GM18498 (cell line): ENCODE results near the gene MAD2L2.

Experiments used
- ATAC-seq: cut with Tn5 transposase; IDR thresholded peaks from one replicate; pipeline ENCODE4 v1.9.1; 2021; ENCODE audit warnings: mild to moderate bottlenecking, moderate library complexity; ENCODE audit not compliant: unreplicated experiment

The MAD2L2 gene

DNA sequence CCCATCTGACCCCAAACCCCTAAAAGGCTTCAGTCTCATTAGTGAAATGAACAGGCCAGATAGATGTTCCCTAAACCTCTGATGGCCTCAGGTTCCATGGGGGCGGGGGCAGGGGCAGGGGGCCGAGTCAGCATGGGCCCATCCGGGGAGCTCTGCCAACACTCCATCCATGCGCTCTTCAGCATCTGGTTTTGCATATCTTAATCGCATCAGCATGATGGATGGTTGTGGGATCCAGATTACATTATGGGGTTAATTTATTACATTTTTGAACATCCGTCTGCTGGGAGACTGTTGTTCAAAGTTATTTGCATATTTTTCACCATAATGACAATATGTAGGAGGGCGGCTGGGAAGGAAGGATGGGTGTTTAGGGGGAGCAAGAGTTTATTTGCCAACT, 3.1 kb upstream of the MAD2L2 start:
- ATAC-seq: no peak

DNA sequence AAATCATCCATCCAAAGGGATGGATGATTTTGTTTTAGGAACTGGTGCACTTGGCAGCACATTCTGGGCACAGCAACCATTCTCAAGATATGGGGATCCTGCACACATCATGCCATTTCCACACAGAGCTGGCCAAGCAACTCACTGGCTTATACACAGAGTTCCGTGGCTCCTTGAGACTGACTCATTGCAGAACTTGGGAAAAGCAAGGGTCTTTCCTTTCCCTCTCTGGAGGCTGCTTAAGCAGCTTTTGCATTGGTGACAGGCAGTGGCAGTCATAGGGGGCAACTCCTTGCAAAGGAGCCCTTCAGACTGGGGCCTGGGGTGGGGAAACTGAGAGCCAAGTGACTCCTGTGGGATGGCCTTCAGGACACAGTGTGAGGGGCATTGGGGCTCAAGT, 1.9 kb upstream of the MAD2L2 start:
- ATAC-seq: no peak

DNA sequence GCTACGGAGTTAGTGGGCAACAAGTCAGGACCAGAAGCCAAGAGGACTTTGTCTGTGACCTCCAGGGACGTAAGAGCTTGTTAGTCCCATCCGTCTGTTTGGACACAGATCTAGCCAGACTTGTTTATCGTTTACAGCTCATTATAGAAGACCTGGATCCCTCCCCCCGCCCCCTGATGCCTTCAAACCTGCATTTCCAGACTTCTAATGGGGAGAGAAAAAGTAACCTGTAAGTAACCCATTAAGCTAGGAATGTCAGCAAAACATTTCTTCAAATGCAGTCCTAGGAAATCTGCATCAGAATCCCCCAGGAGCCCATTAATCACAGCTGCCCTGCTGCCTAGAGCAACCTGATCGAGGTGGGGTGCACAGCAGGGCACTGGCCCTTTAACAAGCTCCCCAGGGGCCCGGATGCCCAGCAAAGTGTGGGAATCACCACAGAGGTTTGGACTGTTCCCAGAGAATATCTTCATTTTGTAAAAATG, 1.4 kb upstream of the MAD2L2 start:
- no peak for ATAC-seq

DNA sequence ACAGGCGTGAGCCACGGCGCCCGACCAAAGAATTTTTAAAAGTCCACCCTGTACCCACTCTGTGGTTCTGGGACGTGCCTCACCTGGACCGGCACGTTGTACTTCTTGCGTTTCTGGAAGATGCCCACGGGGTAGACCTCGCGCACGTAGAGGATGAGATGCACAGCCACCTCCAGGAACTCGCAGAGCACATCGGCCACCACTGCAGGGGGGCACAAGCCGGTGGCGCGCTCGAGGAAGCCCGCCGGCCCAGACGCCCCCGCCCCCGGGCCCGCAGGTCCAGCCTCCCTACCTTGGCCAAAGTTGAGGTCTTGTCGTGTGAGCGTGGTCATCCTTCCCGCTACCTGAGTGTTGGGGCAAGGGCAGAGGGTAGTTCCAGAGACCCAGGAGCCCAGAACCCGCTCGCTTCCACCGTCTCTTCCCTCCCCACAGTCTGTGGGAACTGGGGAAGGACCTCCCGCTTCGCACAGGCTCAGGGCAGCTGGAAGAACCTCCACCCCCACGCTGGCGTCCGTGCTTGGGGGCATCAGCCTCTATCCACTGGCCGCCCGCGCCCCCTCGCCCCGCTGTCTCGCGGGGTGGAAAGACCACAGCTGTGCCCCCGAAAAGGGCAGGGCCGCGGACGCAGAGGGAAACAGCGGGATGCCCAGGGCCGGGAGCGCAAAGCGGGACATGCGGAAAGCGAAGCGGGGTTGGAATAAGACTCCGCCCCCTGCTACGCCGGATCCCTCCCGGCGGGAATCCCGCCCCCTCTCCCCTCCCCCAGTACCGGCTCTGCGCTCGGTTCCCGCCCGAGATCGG, 478 bp downstream of the MAD2L2 start:
- peak; percentile 26 for ATAC-seq

DNA sequence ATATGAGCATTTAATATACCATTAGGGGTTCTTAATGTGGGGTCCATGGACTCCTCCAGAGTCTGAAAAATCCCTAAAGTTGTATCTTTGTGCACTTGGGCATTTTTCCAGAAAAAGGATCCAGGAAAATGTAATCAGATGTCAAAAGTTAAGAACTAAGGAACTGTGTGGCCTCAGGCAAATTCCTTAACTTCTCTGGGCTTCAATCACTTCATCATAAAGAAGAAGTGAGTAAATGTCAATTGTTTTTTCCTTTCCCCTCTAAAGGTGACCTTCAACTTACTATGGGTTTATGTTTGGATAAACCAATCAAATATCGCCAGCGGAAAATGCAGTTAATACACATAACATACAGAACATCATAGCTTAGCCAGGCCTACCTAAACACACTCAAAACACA, 2.5 kb downstream of the MAD2L2 start:
- ATAC-seq: no peak

DNA sequence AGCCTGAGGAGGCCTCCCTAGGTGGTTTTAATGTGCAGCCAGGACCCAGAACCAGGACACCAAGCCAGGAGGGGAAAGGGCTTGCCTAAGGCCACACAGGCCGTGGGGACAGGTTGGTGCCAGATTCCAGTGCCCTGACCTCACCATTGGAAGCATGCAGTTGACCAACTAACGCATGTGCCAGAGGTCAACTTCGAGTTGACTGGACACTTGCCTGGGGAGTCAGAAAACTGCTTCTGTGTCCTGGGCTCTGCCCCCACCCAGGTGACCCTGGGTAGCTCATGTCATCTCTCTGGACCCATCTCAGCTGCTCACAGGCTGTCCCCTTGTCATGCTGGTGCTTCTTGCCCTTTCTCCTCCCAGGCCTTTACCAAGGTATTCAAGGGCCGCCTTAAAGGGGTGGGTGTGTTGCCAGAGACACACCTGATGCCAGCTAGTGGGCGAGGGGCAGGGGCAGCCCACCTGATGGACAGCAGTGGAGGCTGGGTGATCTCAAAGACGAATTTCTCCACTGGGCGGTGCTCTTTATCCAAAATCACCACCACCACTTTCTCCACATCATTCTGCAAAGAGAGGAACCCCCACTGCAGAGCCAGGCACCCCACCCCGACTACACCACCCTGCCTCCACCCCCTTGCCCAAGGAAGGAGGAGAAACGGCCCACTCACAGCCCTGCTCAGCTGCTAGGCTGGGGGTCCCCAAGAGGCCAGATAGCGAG, 4.4 kb downstream of the MAD2L2 start:
- ATAC-seq: no peak

DNA sequence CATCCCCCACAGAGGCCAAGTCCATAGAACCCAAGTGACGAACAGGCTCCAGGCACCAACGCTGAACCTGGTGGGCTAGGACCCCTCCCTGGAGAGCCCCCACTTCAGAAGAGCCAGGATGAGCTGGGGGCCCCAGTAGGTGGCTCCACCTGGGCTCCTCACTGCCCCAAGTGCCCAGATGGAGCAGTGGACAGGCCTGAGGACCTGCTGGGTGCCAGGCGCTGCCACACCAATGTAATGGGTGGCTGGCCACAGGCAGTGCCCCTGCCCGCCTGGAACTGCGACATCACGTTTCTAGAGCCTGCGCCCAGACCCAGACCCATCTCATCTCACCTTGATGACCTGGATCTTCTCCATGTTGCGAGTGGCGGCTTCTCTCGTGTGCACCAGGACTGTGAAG, 5.6 kb downstream of the MAD2L2 start:
- ATAC-seq: no peak

DNA sequence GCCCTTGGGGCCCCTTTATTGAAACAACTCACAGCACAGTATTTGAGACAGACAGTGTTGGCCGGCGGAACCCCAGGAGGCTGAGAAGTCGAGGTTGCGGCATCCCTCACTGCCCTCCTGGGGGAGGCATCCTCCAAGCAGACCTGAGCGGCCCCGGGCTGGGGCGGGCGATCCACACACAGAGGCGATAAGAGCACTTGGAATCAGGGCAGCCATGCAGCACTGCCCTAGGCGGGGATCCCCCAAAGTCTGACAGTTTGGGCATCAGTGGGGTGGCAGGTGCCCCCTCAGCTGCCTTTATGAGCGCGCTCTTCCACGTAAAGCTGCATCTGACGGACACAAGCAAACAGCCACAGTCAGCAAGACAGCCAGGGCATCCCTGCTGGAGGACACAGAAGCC, 6.5 kb downstream of the MAD2L2 start:
- ATAC-seq: no peak

DNA sequence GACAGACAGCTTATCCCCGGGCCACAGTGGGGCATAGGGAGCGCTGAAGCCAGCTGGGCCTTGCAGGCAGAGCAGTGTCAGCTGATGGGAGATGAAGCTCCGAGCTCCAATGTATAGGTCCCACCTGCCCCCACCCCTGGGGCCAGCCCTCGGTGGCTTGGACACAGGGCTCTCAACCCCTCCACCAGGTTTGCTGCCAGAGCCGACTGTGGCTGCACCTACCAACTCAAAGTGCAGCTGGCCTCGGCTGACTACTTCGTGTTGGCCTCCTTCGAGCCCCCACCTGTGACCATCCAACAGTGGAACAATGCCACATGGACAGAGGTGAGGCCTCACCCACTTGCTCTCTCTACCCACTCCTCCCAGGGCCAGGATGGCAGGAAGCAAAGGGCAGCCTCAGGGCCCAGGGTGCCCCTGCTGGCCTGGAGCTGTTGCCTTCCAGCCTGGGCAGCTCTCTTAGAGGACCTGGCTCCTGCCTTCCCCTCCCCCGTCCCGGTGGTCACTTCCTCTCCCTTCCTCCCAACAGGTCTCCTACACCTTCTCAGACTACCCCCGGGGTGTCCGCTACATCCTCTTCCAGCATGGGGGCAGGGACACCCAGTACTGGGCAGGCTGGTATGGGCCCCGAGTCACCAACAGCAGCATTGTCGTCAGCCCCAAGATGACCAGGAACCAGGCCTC, 7.7 kb downstream of the MAD2L2 start:
- no peak for ATAC-seq

DNA sequence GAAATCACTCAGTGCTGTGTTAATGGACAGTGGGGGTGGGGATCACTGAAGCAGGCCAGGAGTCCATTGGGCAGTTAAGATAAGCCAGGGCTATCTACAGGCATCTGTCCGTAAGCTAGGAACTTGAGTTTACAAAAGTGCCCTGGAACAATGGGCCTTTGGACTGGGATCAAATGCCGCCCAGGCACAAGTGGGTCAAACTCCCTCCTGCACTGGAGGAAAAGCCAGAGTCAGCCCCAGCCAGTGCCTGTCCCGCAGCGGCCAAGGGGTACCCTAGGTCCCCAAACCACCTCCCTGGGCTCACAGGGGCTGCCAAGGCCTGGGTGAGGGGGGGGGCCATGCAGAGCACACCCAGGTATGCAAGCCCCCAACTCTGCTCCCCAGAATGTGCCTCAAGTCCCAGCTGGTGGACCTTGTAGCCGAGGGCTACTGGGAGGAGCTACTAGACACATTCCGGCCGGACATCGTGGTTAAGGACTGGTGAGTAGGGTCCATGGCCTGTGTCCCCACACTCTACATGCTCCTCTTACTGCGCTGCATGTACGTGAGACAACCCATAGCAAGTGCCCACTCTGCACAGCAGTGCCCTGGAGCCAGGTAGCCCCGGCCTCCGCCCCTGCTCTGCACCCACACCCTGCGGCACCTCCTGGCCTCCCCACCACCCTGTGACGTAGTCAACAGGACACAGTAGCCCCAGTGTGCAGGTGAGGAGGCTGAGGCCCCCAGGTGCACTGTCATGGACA, 9.2 kb downstream of the MAD2L2 start:
- no peak for ATAC-seq

DNA sequence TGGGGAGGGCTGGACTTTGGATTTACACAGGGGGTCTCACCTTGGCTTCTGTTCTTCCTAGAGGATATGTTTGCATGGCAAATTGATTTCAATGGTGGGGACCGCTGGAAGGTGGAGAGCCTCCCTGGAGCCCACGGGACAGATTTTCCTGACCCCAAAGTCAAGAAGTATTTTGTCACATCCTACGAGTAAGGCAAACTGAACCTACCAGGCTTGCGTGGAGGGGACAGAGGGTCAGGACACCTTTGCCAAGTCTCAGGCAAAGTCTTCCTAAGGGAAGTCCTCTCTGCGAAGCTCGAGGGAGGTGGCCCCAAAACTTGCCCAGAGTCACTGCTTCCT, 9.8 kb downstream of the MAD2L2 start:
- no peak for ATAC-seq

DNA sequence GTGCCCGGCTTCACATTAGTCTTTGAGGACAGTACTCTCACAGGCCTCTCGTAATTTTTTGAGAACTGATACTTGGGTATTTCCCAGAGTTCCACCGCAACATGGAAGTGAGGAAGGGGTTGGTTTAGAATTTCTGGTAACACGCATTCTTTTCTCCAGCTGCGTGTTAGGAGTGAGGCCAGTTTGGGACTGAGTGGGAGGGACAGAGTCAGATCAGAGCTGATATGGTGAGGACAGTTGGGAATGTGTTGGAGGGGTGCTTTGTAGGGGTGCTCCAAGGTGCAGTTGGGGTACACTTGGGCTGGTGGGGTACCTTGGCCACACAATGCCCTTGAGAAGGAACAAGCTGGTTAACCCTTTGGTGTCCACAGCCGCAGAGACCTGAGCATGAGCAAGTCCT, 10.2 kb downstream of the MAD2L2 start:
- no peak for ATAC-seq

DNA sequence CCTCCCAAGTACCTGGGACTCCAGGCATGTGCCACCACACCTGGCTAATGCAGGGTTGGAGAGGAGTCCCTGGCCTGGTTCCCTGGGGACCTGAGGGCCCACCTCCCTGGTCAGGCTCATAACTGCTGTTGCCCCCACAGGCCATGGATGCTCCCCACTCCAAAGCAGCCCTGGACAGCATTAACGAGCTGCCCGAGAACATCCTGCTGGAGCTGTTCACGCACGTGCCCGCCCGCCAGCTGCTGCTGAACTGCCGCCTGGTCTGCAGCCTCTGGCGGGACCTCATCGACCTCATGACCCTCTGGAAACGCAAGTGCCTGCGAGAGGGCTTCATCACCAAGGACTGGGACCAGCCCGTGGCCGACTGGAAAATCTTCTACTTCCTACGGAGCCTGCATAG, 12.4 kb downstream of the MAD2L2 start:
- no peak for ATAC-seq

DNA sequence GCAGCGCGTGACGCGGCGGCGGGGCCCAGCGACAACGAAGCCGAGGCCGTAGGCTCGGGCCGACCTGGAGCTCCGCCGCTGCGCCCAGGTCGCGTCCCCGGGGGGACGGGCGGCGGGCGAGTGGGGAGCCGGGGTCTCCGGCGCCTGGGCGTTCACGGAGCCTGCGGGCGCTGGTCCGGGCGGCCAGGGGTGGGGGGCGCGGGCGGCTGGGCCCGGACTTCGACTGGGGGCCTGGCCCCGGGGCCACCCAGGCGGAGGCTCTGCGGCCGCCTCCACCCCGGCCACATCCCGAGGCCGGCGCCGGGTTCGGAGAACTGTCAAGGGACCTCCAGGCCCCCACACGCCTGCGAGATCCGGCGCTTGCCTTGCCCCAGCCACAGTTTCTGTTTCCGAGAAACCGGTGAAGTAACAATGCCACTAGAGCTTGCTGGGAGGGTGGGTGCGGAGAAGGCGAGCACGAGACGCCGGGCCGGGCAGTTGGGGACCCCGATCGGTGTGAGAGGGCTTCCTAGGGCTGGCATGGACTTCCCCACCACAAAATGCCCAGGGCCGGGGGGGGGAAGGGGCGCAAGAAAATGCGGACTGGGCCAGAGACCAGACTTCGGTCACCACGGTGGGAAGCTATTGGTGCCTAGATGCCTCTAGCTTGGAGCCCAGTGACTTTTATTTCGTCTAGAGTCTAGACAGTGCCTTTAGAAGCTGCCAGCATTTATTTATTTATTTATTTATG, 16.4 kb downstream of the MAD2L2 start:
- peak; percentile 54 for ATAC-seq

DNA sequence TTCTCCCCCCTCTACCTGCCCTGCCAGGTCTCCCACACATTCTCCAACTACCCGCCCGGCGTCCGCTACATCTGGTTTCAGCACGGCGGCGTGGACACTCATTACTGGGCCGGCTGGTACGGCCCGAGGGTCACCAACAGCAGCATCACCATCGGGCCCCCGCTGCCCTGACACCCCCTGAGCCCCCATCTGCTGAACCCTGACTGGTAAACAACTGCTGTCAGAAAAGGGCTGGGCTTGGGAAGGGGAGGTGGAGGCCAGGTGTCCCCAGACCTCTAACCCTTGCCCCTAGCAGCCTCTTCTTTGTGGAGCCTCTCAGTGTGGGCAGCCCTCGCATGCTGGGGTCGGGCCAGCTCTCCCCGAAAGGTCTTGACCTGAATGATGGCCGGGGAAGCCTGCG, 19.8 kb downstream of the MAD2L2 start:
- no peak for ATAC-seq

DNA sequence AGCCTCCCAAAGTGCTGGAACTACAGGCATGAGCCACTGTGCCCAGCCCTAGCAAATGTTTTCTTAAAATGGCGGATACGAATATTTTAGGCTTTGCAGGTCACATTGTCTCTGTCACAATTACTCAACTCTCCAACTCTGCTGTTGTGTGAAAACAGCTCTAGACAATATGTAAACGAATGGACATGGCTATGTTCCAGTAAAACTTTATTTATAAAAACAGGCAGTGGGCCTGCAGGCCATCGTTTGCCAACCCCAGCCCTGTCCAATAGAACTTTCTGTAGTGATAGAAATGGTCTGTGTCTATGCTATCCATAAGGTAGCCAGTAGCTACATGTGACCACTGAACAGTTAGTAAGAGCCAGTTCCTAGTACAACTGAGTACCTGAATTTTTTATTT, 21.2 kb downstream of the MAD2L2 start:
- no peak for ATAC-seq

DNA sequence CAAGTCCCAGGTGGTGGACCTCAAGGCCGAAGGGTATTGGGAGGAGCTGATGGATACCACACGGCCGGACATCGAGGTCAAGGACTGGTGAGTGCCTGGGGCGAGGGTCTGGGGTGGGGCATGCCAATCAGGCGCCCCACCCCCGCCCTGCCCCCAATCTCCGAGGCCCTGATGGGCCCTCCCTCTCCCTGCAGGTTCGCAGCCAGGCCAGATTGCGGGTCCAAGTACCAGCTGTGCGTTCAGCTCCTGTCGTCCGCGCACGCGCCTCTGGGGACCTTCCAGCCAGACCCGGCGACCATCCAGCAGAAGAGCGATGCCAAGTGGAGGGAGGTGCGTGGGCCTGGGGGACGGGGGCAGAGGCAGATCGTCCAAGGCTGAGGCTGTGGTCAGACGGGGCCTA, 22.4 kb downstream of the MAD2L2 start:
- no peak for ATAC-seq

DNA sequence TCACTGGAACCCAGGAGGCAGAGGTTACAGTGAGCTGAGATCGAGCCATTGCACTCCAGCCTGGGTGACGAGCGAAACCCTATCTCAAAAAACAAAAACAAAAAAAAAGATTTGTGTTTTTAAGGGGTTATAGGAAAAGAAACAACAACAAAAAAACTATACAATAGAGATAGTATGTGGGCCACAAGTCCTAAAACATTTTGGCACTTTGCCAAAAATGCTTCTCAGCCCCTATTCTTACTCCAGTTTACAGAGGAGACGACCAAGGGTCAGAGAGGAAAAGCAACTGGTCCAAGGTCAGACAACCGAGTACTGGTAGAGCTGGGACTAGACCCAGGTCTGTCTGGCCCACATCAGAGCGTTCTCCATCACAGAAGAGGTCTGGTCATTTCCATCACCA, 23.3 kb downstream of the MAD2L2 start:
- no peak for ATAC-seq

DNA sequence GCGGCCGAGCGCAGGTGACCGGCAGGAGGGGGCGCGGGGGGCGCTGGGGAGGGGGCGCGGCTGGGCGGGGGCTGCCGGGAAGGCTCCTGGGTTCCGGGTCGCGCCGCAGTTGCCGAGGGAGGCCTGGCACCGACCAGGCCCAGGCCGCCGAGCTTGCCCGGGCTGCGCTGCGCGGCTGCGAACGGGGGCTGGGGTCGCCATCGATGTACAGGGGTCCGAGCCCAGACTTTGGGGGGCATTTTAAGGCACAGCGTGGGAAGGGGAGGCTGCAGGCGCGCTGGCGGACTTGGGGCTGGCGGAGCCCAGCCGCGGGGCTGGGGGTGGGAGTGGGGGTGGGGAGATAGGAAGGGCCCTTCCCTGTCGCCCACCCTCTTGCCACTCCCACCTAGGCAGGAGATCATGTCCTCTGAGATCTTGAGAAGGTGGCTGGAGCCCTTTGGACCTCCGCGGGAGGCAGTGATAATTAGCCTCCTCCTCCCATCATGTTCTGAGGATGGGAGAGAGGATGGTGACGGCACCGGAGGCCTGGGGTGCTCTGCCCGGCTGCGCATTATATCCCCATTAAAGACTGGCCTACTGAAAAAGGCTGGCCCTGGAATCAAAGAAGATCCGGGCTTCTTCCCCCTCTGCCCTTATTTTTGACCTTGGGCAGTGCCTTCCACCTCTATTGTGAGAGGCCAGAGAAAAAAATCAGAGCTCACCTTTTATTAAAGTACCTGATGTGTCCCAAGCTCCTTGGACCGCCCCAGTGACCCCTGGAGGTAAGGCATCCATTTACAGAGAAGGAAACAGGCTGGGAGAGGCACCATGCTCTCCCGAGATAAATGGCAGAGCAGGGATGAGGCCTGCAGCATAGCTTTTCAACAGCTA, 25.8 kb downstream of the MAD2L2 start:
- ATAC-seq: peak; percentile 40
